ENCODE results near the gene SUMO3. TPM values are rescaled to one million over a fixed set of nuclear protein-coding genes. Genes with fewer than 3 reads are reported as not detected.

Gene SUMO3
- total RNA-seq, 1 experiment from 2014 or later: 81.7 TPM

GRCh38 chr21:44800971-44801467, 16.8 kb downstream of the SUMO3 start:
- H3K4me1 Mint-ChIP-seq: peaks cover 32% of the 10 kb centered on the region
- POLR2A ChIA-PET: interaction anchor here (1.1 to 1.2 kb wide), 3 partner anchors 8 to 73 kb away, joined by 3 to 5 read pairs (median 3); partner anchors contain the start of genes PTTG1IP and SUMO3
- no peaks in the 10 kb centered on the region for H3K27me3 Mint-ChIP-seq (ENCODE audit: low read depth)
- peaks cover 52% of the 10 kb centered on the region for H3K36me3 Mint-ChIP-seq
- H3K9me3 Mint-ChIP-seq: no peaks in the 10 kb centered on the region
- peak overlapping the region; percentile 75 for H3K27ac Mint-ChIP-seq
- peak; percentile 16; the same call in 1 of the 2 replicates for TF ChIP-seq CTCF (IDR thresholded peaks at IDR 0.05)
- no peak for TF ChIP-seq ZNF219 (CRISPR knock-in tag; IDR thresholded peaks at IDR 0.05; ENCODE audit: borderline replicate concordance)
- ATAC-seq (peak; percentile 15; the same call in 1 of the 2 replicates), DNase-seq (ENCODE audit: low spot score) (no peak)
- H3K4me3 Mint-ChIP-seq: peak overlapping the region; percentile 93
- CTCF ChIA-PET: interaction anchor here (0.6 to 3.1 kb wide), 24 partner anchors 8 to 346 kb away, joined by 3 to 17 read pairs (median 4); partner anchors contain the start of genes LRRC3, PTTG1IP and SUMO3

GRCh38 chr21:44800103-44800502, 17.8 kb downstream of the SUMO3 start:
- DNase-seq (ENCODE audit: low spot score) (no peak), ATAC-seq (no peak)
- H3K36me3 Mint-ChIP-seq: peaks cover 44% of the 10 kb centered on the region
- peaks cover 32% of the 10 kb centered on the region for H3K4me1 Mint-ChIP-seq
- ChIA-PET POLR2A (no interaction called here), CTCF (interaction anchor here (0.6 to 3.1 kb wide), 18 partner anchors 10 to 345 kb away, joined by 3 to 17 read pairs (median 4); partner anchors contain the start of genes LRRC3 and PTTG1IP)
- no peak overlapping the region for H3K27ac Mint-ChIP-seq
- TF ChIP-seq KAT7 (CRISPR knock-in tag; IDR thresholded peaks at IDR 0.05; ENCODE audit: borderline replicate concordance) (no peak), FOXJ3 (CRISPR knock-in tag; IDR thresholded peaks at IDR 0.05; ENCODE audit: borderline replicate concordance) (no peak), JAZF1 (CRISPR knock-in tag; IDR thresholded peaks at IDR 0.05) (no peak), IRF1 (CRISPR knock-in tag; IDR thresholded peaks at IDR 0.05) (no peak), ZNF671 (CRISPR knock-in tag; IDR thresholded peaks at IDR 0.05) (no peak), ESRRA (CRISPR knock-in tag; IDR thresholded peaks at IDR 0.05; ENCODE audit: borderline replicate concordance) (no peak), USF1 (CRISPR knock-in tag; IDR thresholded peaks at IDR 0.05) (no peak), AR (CRISPR knock-in tag; IDR thresholded peaks at IDR 0.05) (no peak), FOXP1 (CRISPR knock-in tag; IDR thresholded peaks at IDR 0.05; ENCODE audit: borderline replicate concordance) (no peak), GTF2I (CRISPR knock-in tag; conservative IDR thresholded peaks at IDR 0.05) (no peak)
- H3K4me3 Mint-ChIP-seq: peak overlapping the region; percentile 93
- H3K27me3 Mint-ChIP-seq (ENCODE audit: low read depth): no peaks in the 10 kb centered on the region
- no peaks in the 10 kb centered on the region for H3K9me3 Mint-ChIP-seq

GRCh38 chr21:44799646-44800045, 18.2 kb downstream of the SUMO3 start:
- Mint-ChIP-seq H3K9me3 (no peaks in the 10 kb centered on the region), H3K4me3 (peak overlapping the region; percentile 93), H3K27me3 (ENCODE audit: low read depth) (no peaks in the 10 kb centered on the region), H3K27ac (no peak overlapping the region), H3K36me3 (peaks cover 40% of the 10 kb centered on the region), H3K4me1 (peaks cover 32% of the 10 kb centered on the region)
- ChIA-PET CTCF (interaction anchor here (0.6 to 3.1 kb wide), 12 partner anchors 10 to 345 kb away, joined by 3 to 17 read pairs (median 4); partner anchors contain the start of genes LRRC3 and PTTG1IP), POLR2A (no interaction called here)
- TF ChIP-seq MAX (CRISPR knock-in tag; IDR thresholded peaks at IDR 0.05): no peak
- TF ChIP-seq RORB (CRISPR knock-in tag; IDR thresholded peaks at IDR 0.05): no peak
- TF ChIP-seq KAT7 (CRISPR knock-in tag; IDR thresholded peaks at IDR 0.05; ENCODE audit: borderline replicate concordance): no peak
- TF ChIP-seq TCF7 (CRISPR knock-in tag; IDR thresholded peaks at IDR 0.05; ENCODE audit: low read depth): no peak
- DNase-seq (ENCODE audit: low spot score) (no peak), ATAC-seq (no peak)
